AG09319 (cell line): Measurements from ENCODE around the gene SYDE1.

Experiments used
- DNase-seq: peaks from one replicate; pipeline ENCODE4 v3.0.0-alpha.2; 2010; ENCODE audit warnings: low read depth; ENCODE audit errors: extremely low read depth
- CTCF ChIP-seq: IDR thresholded peaks from 2 replicates; pipeline ENCODE4 v1.5.1; 2011; ENCODE audit warnings: low read depth, mild to moderate bottlenecking, inconsistent platforms, low read length, moderate library complexity

SYDE1 gene

GRCh38 chr19:15101479-15102082 lies 5.6 kb upstream of the SYDE1 start:
- TF ChIP-seq CTCF, result peak; percentile 67
- DNase-seq, result no peak

- TF ChIP-seq CTCF, result no peak
Observed at GRCh38 chr19:15104003-15104402, 3.2 kb upstream of the SYDE1 start.

GRCh38 chr19:15104411-15104810 lies 2.8 kb upstream of the SYDE1 start:
- TF ChIP-seq CTCF, result no peak

More at GRCh38 chr19:15104003-15104402, 3.2 kb upstream of the SYDE1 start:
- DNase-seq, result no peak

GRCh38 chr19:15105044-15105443 lies 2.2 kb upstream of the SYDE1 start:
- TF ChIP-seq CTCF, result no peak
- DNase-seq, result no peak

More at GRCh38 chr19:15104411-15104810, 2.8 kb upstream of the SYDE1 start:
- no peak for DNase-seq

GRCh38 chr19:15108145-15108844 lies 1.1 kb downstream of the SYDE1 start:
- DNase-seq, result no peak
- no peak for TF ChIP-seq CTCF

- no peak for TF ChIP-seq CTCF
- DNase-seq, result no peak
Observed at GRCh38 chr19:15108845-15109767, 1.9 kb downstream of the SYDE1 start.
